NOMO-1 (cell line): ENCODE data around the gene OVAAL.
"Not testable (repeated sequence)": the region's sequence is repeated elsewhere in the genome, so short reads cannot be mapped to it uniquely, and the experiment has no call there.

Source experiments
- DNase-seq, 2 experiments: peaks; one replicate each; lab custom pipeline; 2025; ENCODE audit not compliant: unreplicated experiment in 2 of 2; lab: John Stamatoyannopoulos, UW

Gene OVAAL

GRCh38 chr1:180539136-180539535 lies 19.6 kb upstream of the OVAAL start:
- DNase-seq = no peak

GRCh38 chr1:180540697-180541594 lies 17.8 kb upstream of the OVAAL start:
- DNase-seq = no peak

DNA sequence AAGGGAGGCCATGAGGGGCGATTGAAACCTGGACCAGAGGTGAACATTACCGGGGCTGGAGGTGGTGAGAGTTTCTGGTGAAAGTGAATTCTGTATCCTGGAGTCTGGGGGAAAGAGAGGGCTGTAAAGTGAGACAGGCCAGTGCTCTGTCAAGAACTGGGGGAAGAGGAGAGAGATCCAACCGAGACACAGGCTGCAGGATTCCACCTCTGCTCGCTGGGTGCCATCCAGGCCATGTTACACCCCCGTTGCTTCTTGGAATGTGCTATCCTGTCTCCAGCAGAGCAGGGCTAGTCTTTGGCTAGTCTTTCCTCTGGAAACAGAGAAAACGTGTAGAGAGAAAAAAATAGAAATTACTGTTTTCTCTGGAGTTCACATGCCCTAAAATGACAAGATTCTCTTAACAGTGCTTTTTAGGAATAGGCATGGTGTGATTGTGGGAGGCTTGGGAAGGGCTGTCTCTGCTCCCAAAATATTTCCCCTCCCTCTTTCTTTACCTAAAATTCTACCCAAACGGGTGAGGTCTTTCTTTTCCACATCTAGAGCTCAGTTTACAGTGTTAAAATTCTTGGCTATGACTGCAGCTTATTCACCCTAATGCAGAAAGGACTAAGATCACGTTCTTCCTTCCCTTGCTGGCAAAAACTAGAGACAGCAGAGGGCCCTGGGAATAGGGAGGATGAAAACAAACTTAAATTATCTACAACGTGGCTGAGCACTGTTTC lies 16.5 kb upstream of the OVAAL start:
- DNase-seq = no peak

DNA sequence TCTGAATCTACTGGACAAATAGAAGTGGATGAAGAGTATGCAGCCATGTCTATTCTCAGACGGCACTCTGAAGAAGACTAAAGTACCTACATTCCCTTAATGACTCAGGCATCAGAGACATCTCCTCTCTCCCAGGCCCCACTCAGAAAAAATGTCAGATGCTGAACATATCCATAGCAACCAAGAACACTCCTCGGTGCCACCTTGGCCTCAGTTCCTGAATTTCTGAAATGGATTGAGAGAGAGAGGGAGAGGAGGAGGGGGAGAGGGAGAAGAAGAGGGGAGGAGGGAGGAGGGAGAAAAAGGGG lies 16.0 kb upstream of the OVAAL start:
- no peak for DNase-seq

GRCh38 chr1:180544050-180544449 lies 14.7 kb upstream of the OVAAL start:
- DNase-seq = no peak

DNA sequence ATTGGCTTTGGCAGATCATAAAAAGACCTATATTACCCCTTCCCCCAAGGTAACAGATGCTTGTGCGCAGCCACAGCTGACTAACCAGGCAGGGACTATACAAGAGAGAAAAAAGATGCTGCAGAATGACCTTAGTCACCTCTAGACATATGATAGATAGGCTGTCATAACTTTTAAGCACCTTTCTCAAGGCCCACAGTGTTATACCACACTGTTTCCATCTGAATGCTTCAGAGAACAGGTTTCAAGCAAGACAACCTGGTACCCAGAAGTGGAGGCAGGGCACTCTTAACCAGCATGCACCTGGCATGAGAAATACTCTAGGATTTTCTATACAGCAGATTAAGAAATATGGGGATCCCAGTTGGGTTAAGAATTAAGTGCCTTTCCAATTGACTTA lies 12.8 kb upstream of the OVAAL start:
- DNase-seq = no peak

GRCh38 chr1:180548686-180549317 lies 10.0 kb upstream of the OVAAL start:
- DNase-seq = no peak

DNA sequence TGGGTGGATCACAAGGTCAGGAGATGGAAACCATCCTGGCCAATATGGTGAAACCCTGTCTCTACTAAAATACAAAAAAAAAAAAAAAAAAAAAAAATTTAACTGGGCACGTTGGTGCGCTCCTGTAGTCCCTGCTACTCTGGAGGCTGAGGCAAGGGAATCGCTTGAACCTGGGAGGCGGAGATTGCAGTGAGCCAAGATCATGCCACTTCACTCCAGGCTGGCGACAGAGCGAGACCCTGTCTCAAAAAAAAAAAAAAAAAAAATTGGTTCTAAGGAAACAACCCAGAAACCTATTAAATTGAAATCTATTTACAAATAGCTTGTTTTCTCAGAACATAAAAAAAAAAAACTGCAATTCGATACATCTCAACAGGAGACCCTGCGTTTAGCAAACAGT lies 9.0 kb upstream of the OVAAL start:
- not testable (repeated sequence) for DNase-seq

- no peak for DNase-seq
These were observed 8.5 kb upstream of the OVAAL start for GRCh38 chr1:180550241-180550640.

DNA sequence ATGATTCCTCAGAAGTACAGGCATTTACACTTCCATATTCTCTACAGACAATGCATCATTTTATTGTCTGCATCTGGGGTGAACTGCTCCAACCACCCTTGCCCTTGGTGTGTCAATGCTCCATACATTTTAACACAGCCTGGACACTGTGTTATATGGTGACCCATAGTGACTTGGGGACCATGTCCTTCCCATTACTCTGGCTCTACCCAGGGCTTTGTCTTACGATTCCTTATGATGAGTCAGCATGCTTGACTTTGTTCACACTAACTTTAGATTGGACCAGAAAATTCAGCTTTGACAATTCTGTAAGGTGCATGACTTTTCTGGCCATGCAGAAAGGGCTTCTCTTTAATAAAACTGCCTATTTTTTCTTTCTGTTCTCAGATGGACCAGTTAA lies 6.8 kb upstream of the OVAAL start:
- no peak for DNase-seq

GRCh38 chr1:180553046-180553445 lies 5.7 kb upstream of the OVAAL start:
- not testable (repeated sequence) for DNase-seq

GRCh38 chr1:180555411-180555810 lies 3.4 kb upstream of the OVAAL start:
- no peak for DNase-seq

- no peak for DNase-seq
These were observed 1.6 kb downstream of the OVAAL start for GRCh38 chr1:180560200-180560867.

GRCh38 chr1:180560868-180561600 lies 2.3 kb downstream of the OVAAL start:
- no peak for DNase-seq

DNA sequence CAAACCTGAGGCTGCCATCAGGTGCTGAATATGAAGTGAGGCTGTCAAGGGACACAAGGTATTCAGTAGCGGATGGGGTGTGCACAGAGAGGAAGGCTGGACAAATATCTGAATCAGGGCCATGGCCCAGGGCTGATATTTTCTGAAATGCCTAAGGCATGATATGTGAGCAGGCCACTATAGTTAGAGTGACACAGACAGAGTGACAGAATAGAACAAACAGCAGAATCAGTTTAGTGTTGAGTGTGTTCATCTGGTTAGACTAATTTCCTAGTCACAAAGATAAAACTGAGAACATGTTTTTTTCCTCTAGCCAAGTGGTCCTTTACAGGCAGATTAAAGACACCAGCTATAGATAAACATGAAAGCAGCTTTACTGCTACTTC lies 3.9 kb downstream of the OVAAL start:
- DNase-seq = no peak

- DNase-seq = no peak
These were observed 4.5 kb downstream of the OVAAL start for GRCh38 chr1:180563026-180563827.

GRCh38 chr1:180565121-180565871 lies 6.5 kb downstream of the OVAAL start:
- DNase-seq = no peak

DNA sequence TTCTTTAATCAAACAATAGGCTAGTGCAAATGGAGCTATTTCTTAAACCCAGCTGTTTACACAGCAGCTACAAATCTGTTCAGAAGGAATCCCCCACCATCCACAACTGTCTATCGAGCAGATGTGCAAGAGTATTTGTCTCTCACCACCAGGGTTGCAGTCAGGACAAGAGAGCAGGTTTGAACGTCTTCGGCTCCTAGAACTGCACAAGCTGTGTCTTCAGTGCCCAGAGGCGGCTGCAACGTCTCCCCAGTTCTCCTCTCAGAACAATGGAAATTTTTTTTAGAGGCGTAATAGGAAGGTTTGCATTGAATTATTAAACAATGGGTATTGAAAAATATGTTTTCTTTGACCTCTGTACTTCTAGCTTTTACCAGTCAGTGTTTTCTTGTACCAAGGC lies 7.3 kb downstream of the OVAAL start:
- no peak for DNase-seq

- DNase-seq = no peak
These were observed 7.7 kb downstream of the OVAAL start for GRCh38 chr1:180566495-180566894.
